K562 (cell line): ENCODE results near the gene TRIM32. TPM values are rescaled to one million over a fixed set of nuclear protein-coding genes. Genes with fewer than 3 reads are reported as not detected.

Source experiments
- ATAC-seq: fragments of 200-7000 bp; cut with Tn5 transposase; 3 replicates; pipeline ENCODE4 v1.9.1; 2020; ENCODE audit warnings: moderate library complexity
- BruUV-seq: library from RNA; stranded (reverse); fragments of 400-500 nt; replicated peaks from 2 replicates; lab custom pipeline; 2021; lab: Mats Ljungman, UMichigan
- CTCF ChIA-PET: fragments of 300-600 bp; formaldehyde crosslinking; extraction: SDS; loops from one replicate; lab custom pipeline; 2021; ENCODE audit warnings: low intra/inter-chr PET ratio; lab: Yijun Ruan, JAX
- POLR2A ChIA-PET: fragments of 300-600, 350-650 bp; sonication (Branson Sonifier 250); formaldehyde crosslinking; extraction: SDS; loops from one replicate; lab custom pipeline; 2021; ENCODE audit warnings: antibody characterized with exemption, inconsistent platforms; lab: Yijun Ruan, JAX
- DNase-seq, 4 experiments: peaks; one replicate each; pipeline versions ENCODE4 v3.0.0 to v3.0.0-alpha.2; 2011 to 2018; ENCODE audit warnings: low spot score in 3 of 4, mixed read lengths in 3 of 4; ENCODE audit errors: extremely low read depth in 1 of 4
- FAIRE-seq: peaks from 2 replicates; lab custom pipeline; 2011; peaks lifted over from hg19 to GRCh38; lab: Jason Lieb, UNC
- H2AFZ ChIP-seq: 2 replicates; pipeline ENCODE4 v1.6.0; 2011; ENCODE audit warnings: low read depth, low read length, control low read depth, inconsistent platforms
- H3K27ac ChIP-seq: fragments of 200-600 bp; 3 replicates; pipeline ENCODE4 v1.8.0; 2011; ENCODE audit warnings: low read depth, mild to moderate bottlenecking, control low read depth, inconsistent platforms, low read length, moderate library complexity, mixed read lengths; ENCODE audit errors: extremely low read depth
- H3K27me3 ChIP-seq, 2 experiments: fragments of 300-600 bp in 1 of 2; 2 replicates in 1 of 2; 3 replicates in 1 of 2; pipeline versions ENCODE4 v1.6.0 to v1.8.0; 2011; ENCODE audit warnings: inconsistent platforms in 2 of 2, low read length in 2 of 2, mild to moderate bottlenecking in 1 of 2, mixed read lengths in 1 of 2, moderate library complexity in 1 of 2; ENCODE audit not compliant: control insufficient read depth in 2 of 2, insufficient read depth in 2 of 2
- H3K36me3 ChIP-seq: fragments of 300-600 bp; 3 replicates; pipeline ENCODE4 v1.8.0; 2011; ENCODE audit warnings: mild to moderate bottlenecking, low read length, inconsistent platforms; ENCODE audit not compliant: control insufficient read depth, insufficient read depth
- H3K4me1 ChIP-seq, 2 experiments: fragments of 200-600 bp in 1 of 2; replicated peaks in 1 of 2; 2 replicates in 1 of 2; 3 replicates in 1 of 2; pipeline versions ENCODE4 v1.5.1 to v1.8.0; 2011; ENCODE audit warnings: inconsistent platforms in 2 of 2, low read length in 2 of 2, mild to moderate bottlenecking in 1 of 2, mixed read lengths in 1 of 2, moderate library complexity in 1 of 2; ENCODE audit not compliant: control insufficient read depth in 2 of 2, insufficient read depth in 2 of 2
- H3K4me2 ChIP-seq: 2 replicates; pipeline ENCODE4 v1.6.1; 2011; ENCODE audit warnings: low read length, control low read depth, inconsistent platforms, mixed read lengths; ENCODE audit not compliant: insufficient read depth
- H3K4me3 ChIP-seq: fragments of 200-600 bp; sonication (generic), shearing (Covaris generic); 2 replicates; pipeline ENCODE4 v1.5.1; 2016; ENCODE audit warnings: control low read depth, inconsistent platforms
- H3K79me2 ChIP-seq: fragments of 200-600 bp; 3 replicates; pipeline ENCODE4 v1.8.0; 2011; ENCODE audit warnings: low read length, inconsistent platforms; ENCODE audit not compliant: control insufficient read depth, insufficient read depth
- H3K9ac ChIP-seq, 2 experiments: 2 replicates each; pipeline versions ENCODE4 v1.6.0 to v1.6.1; 2011; ENCODE audit warnings: low read depth in 2 of 2, low read length in 2 of 2, control low read depth in 1 of 2, inconsistent platforms in 1 of 2, mild to moderate bottlenecking in 1 of 2, mixed read lengths in 1 of 2; ENCODE audit not compliant: insufficient read depth in 1 of 2
- H3K9me1 ChIP-seq: one replicate; pipeline ENCODE4 v1.6.0; 2011; ENCODE audit warnings: inconsistent platforms, mild to moderate bottlenecking, low read length, moderate library complexity; ENCODE audit not compliant: control insufficient read depth, insufficient read depth
- H3K9me3 ChIP-seq: replicated peaks from 2 replicates; pipeline ENCODE4 v1.5.1; 2011; ENCODE audit warnings: low read depth, low read length, inconsistent platforms; ENCODE audit not compliant: control insufficient read depth, insufficient read depth
- H4K20me1 ChIP-seq: replicated peaks from 2 replicates; pipeline ENCODE4 v1.6.1; 2011; ENCODE audit warnings: low read length, inconsistent platforms, mixed read lengths; ENCODE audit not compliant: control insufficient read depth, insufficient read depth
- BACH1 ChIP-seq: fragments of 200-800 bp; sonication (Bioruptor generic); IDR thresholded peaks from 2 replicates; pipeline ENCODE4 v1.6.1; 2016; ENCODE audit warnings: missing genetic modification characterization, missing compliant biosample characterization
- BCOR ChIP-seq: fragments of 450-650 bp; IDR thresholded peaks from 2 replicates; pipeline ENCODE4 v1.6.1; 2016
- CBFB ChIP-seq: sonication (generic); formaldehyde crosslinking; IDR thresholded peaks from 2 replicates; pipeline ENCODE4 v1.4.0; 2020; ENCODE audit warnings: mild to moderate bottlenecking, missing genetic modification reagents
- CBX3 ChIP-seq, 2 experiments: IDR thresholded peaks; 1 replicate in 1 of 2; 2 replicates in 1 of 2; pipeline ENCODE4 v1.6.1; 2012; ENCODE audit warnings: inconsistent platforms in 2 of 2, low read length in 2 of 2, borderline replicate concordance in 1 of 2, control low read depth in 1 of 2
- CXXC5 ChIP-seq: fragments of 250-450 bp; sonication (Bioruptor Pico); IDR thresholded peaks from 2 replicates; pipeline ENCODE4 v1.8.0; 2022; ENCODE audit warnings: inconsistent platforms, mild to moderate bottlenecking, moderate library complexity
- DIDO1 ChIP-seq: fragments of 450-650 bp; IDR thresholded peaks from 2 replicates; pipeline ENCODE4 v1.6.1; 2016; ENCODE audit warnings: low read depth, missing biosample characterization, missing genetic modification characterization
- ELF2 ChIP-seq: fragments of 250-450 bp; sonication (Bioruptor Pico); IDR thresholded peaks from 2 replicates; pipeline ENCODE4 v1.5.0; 2021; ENCODE audit warnings: mild to moderate bottlenecking
- EWSR1 ChIP-seq: fragments of 450-650 bp; IDR thresholded peaks from 2 replicates; pipeline ENCODE4 v1.6.1; 2018; ENCODE audit warnings: borderline replicate concordance, mild to moderate bottlenecking, low read depth, moderate library complexity; ENCODE audit not compliant: partially characterized antibody
- FOXM1 ChIP-seq, 2 experiments: fragments of 450-650 bp in 1 of 2; sonication (generic) in 1 of 2; formaldehyde crosslinking in 1 of 2; IDR thresholded peaks; 2 replicates each; pipeline versions ENCODE4 v1.6.1 to v1.9.0; 2017 to 2022; ENCODE audit warnings: low read depth in 2 of 2, mild to moderate bottlenecking in 2 of 2, missing genetic modification reagents in 1 of 2, moderate library complexity in 1 of 2
- HEY1 ChIP-seq: fragments of 250-450 bp; sonication (Bioruptor Pico); IDR thresholded peaks from 2 replicates; pipeline ENCODE4 v1.5.0; 2020; ENCODE audit warnings: mild to moderate bottlenecking, moderate library complexity, borderline replicate concordance
- KDM1A ChIP-seq, 2 experiments: fragments of 450-650 bp; IDR thresholded peaks; 2 replicates each; pipeline ENCODE4 v1.6.1; 2016; ENCODE audit warnings: mild to moderate bottlenecking in 2 of 2
- MNT ChIP-seq, 2 experiments: fragments of 450-650 bp; conservative IDR thresholded peaks; 2 replicates each; pipeline ENCODE4 v1.6.1; 2017; ENCODE audit warnings: mild to moderate bottlenecking in 2 of 2, moderate library complexity in 2 of 2
- POLR2A ChIP-seq: fragments of 450-650 bp; conservative IDR thresholded peaks from 2 replicates; pipeline ENCODE4 v1.6.1; 2016
- RBM34 ChIP-seq: fragments of 200-400 bp; formaldehyde crosslinking; IDR thresholded peaks from 2 replicates; pipeline ENCODE4 v1.6.1; 2018; ENCODE audit warnings: low read length, borderline replicate concordance; ENCODE audit not compliant: insufficient read depth
- SIRT6 ChIP-seq: IDR thresholded peaks from one replicate; pipeline ENCODE4 v1.6.1; 2012; ENCODE audit warnings: low read depth, mild to moderate bottlenecking, control low read depth, inconsistent platforms, low read length, moderate library complexity
- SP1 ChIP-seq: sonication (generic); formaldehyde crosslinking; IDR thresholded peaks from 2 replicates; pipeline ENCODE4 v1.8.1; 2022; ENCODE audit warnings: mild to moderate bottlenecking, missing genetic modification reagents
- TCF15 ChIP-seq: fragments of 250-450 bp; sonication (Bioruptor Pico); IDR thresholded peaks from 2 replicates; pipeline ENCODE4 v1.8.0; 2022; ENCODE audit warnings: moderate library complexity, mild to moderate bottlenecking, inconsistent platforms
- ZNF785 ChIP-seq: fragments of 250-450 bp; sonication (Bioruptor Pico); IDR thresholded peaks from 2 replicates; pipeline ENCODE4 v1.4.0; 2020; ENCODE audit warnings: mild to moderate bottlenecking
- ZSCAN29 ChIP-seq: fragments of 450-650 bp; IDR thresholded peaks from 2 replicates; pipeline ENCODE4 v1.6.1; 2017
- in situ Hi-C: fragments of 300-500 bp; cut with MboI; formaldehyde crosslinking; loops from 4 replicates; pipeline ENCODE4 v1.15.0; 2018; ENCODE audit warnings: inconsistent platforms, mixed read lengths
- intact Hi-C: fragments of 100-400 bp; cut with micrococcal nuclease; formaldehyde crosslinking; loops from 2 replicates; pipeline ENCODE4 v1.14.2; 2022
- polyA plus RNA-seq, 8 experiments: library from polyadenylated mRNA; depleted of rRNA in 4 of 8; stranded (reverse) in 5 of 8; unstranded in 3 of 8; fragments of >200 nt; fragmentation: Nextera tagmentation in 2 of 8; fragmentation: Illumina TruSeq in 1 of 8; extraction: Ambion mirVana in 2 of 8; extraction: Trizol in 1 of 8; gene quantifications; 2 replicates each; pipeline versions ENCODE4 v1.2.1 to v1.2.3, GENCODE V29; 2011 to 2014; ENCODE audit warnings: inconsistent platforms in 1 of 8, missing spikeins in 1 of 8
- total RNA-seq, 7 experiments: library from RNA; depleted of rRNA in 6 of 7; stranded (reverse); fragments of >200 nt in 6 of 7; fragmentation: Illumina TruSeq in 2 of 7; extraction: Trizol in 2 of 7; gene quantifications; 2 replicates each; pipeline versions ENCODE4 v1.2.1 to v1.2.3, GENCODE V29; 2011 to 2021; ENCODE audit warnings: low replicate concordance in 1 of 7
- TF ChIP-seq, protein P1 (sequence below): fragments of 450-650 bp; formaldehyde crosslinking; IDR thresholded peaks from 2 replicates; pipeline ENCODE4 v1.4.0; 2022; ENCODE audit warnings: mild to moderate bottlenecking, moderate library complexity

The TRIM32 gene
- total and polyA plus RNA-seq, 9 of the 15 experiments (the other 6 are each of a cell fraction or from before 2014, with no cell fraction given) = 3.5 to 9.4 (median 5.9) TPM

- intact Hi-C loops = no loop called here
- H3K9me3 ChIP-seq = no peaks in the 10 kb centered on the region
Observed at GRCh38 chr9:116726602-116727001, 39.5 kb downstream of the TRIM32 start.

More at GRCh38 chr9:116726602-116727001, 39.5 kb downstream of the TRIM32 start:
- no peaks in the 10 kb centered on the region for H4K20me1 ChIP-seq
- no peak overlapping the region for H3K27ac ChIP-seq
- no peaks in the 10 kb centered on the region for H3K36me3 ChIP-seq
- CTCF ChIA-PET = no interaction called here
- FAIRE-seq (no peak), DNase-seq (no peak), ATAC-seq (no peak)
- H2AFZ ChIP-seq = no peak overlapping the region
- no peaks in the 10 kb centered on the region for H3K79me2 ChIP-seq
- H3K4me2 ChIP-seq = no peak overlapping the region
- H3K9ac ChIP-seq = no peak overlapping the region
- TF ChIP-seq SP1 (CRISPR knock-in tag) (no peak), CBFB (CRISPR knock-in tag) (no peak), CXXC5 (CRISPR knock-in tag) (no peak), BACH1 (tag) (no peak), SIRT6 (no peak), DIDO1 (tag) (no peak), ZNF785 (CRISPR knock-in tag) (no peak), TCF15 (no peak), ZSCAN29 (no peak), ELF2 (CRISPR knock-in tag) (no peak), EWSR1 (no peak), BCOR (no peak), CBX3 (IDR thresholded peaks at IDR 0.05; ENCODE audit: borderline replicate concordance in 1 of 2, low read length in 2 of 2) (no peak), KDM1A (IDR thresholded peaks at IDR 0.05) (no peak), POLR2A (no peak), HEY1 (CRISPR knock-in tag) (no peak), RBM34 (no peak), MNT (conservative IDR thresholded peaks at IDR 0.05) (no peak), FOXM1 (IDR thresholded peaks at IDR 0.05; ENCODE audit: low read depth) (no peak), FOXM1 (CRISPR knock-in tag; IDR thresholded peaks at IDR 0.05; ENCODE audit: low read depth) (no peak)
- TF ChIP-seq, protein P1, sequence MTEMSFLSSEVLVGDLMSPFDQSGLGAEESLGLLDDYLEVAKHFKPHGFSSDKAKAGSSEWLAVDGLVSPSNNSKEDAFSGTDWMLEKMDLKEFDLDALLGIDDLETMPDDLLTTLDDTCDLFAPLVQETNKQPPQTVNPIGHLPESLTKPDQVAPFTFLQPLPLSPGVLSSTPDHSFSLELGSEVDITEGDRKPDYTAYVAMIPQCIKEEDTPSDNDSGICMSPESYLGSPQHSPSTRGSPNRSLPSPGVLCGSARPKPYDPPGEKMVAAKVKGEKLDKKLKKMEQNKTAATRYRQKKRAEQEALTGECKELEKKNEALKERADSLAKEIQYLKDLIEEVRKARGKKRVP (CRISPR knock-in tag) = no peak
- no peaks in the 10 kb centered on the region for H3K4me1 ChIP-seq
- in situ Hi-C loops = no loop called here
- POLR2A ChIA-PET = interaction anchor here (1.0 kb wide), 1 partner anchor 9 kb away, joined by 3 read pairs; no protein-coding TSS in a partner anchor
- H3K27me3 ChIP-seq = peaks cover 0 to 7% of the 10 kb centered on the region in 2 experiments; a peak in 2 of 5 replicates
- H3K9me1 ChIP-seq = no peaks in the 10 kb centered on the region
- BruUV-seq = no TSS peak
- no peak overlapping the region for H3K4me3 ChIP-seq
